Endothelial cell (in vitro differentiated cells): Measurements from ENCODE around the gene NKIRAS1. TPM values are rescaled to one million over a fixed set of nuclear protein-coding genes. Genes with fewer than 3 reads are reported as not detected.

Experiments
- DNase-seq: peaks from one replicate; pipeline ENCODE4 v3.0.0; 2021; ENCODE audit warnings: low spot score
- H3K27ac Mint-ChIP-seq: one replicate; pipeline ENCODE4 v1.8.0; 2021; ENCODE audit warnings: mixed read lengths, inconsistent platforms; ENCODE audit not compliant: unreplicated experiment
- H3K27me3 Mint-ChIP-seq: one replicate; pipeline ENCODE4 v1.8.0; 2021; ENCODE audit warnings: mild to moderate bottlenecking, moderate library complexity, mixed read lengths, inconsistent platforms; ENCODE audit not compliant: unreplicated experiment
- H3K36me3 Mint-ChIP-seq: one replicate; pipeline ENCODE4 v1.8.0; 2021; ENCODE audit warnings: mild to moderate bottlenecking, low read depth, mixed read lengths, inconsistent platforms; ENCODE audit not compliant: unreplicated experiment
- H3K4me1 Mint-ChIP-seq: one replicate; pipeline ENCODE4 v1.8.0; 2021; ENCODE audit warnings: mild to moderate bottlenecking, mixed read lengths, inconsistent platforms; ENCODE audit not compliant: unreplicated experiment
- H3K4me3 Mint-ChIP-seq: one replicate; pipeline ENCODE4 v1.8.0; 2021; ENCODE audit warnings: mild to moderate bottlenecking, mixed read lengths, inconsistent platforms; ENCODE audit not compliant: unreplicated experiment
- H3K9me3 Mint-ChIP-seq: one replicate; pipeline ENCODE4 v1.8.0; 2021; ENCODE audit warnings: mixed read lengths, inconsistent platforms; ENCODE audit not compliant: unreplicated experiment
- CTCF ChIP-seq: fragments of 200-600 bp; sonication (generic); IDR thresholded peaks from one replicate; pipeline ENCODE4 v1.5.0; 2021; ENCODE audit warnings: antibody characterized with exemption; ENCODE audit not compliant: unreplicated experiment
- total RNA-seq: library from RNA; stranded (reverse); fragmentation: NEBNext Ultra II Directional; extraction: Animal tissue kit (Norgen Biotek cat#: 25700); gene quantifications from one replicate; pipeline ENCODE4 v1.2.1, GENCODE V29; 2021; ENCODE audit not compliant: unreplicated experiment

The NKIRAS1 gene
- total RNA-seq, 1 donor from 2014 or later, result 4.3 TPM

DNA sequence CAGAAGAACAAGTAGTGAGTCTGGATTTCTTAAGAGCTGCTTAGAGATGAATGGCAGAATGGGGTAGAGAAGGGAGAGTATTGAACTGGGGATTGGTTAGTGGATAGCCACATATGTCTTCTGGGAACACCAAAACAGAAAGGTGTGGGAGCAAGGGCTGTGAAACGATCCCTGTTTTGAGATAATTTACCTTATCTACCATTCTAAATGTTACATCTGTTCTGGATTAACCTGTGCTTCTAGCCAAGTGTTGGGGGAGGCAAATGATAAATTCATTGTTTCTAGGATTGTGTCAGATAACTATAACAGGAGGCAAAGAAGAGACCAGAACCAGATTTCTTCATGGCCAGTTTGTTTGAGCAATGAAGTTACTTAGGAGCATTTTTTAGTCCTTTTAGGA, 36.7 kb upstream of the NKIRAS1 start:
- Mint-ChIP-seq H3K36me3 (no peaks in the 10 kb centered on the region), H3K27me3 (no peaks in the 10 kb centered on the region), H3K4me1 (no peaks in the 10 kb centered on the region), H3K4me3 (no peak overlapping the region), H3K27ac (no peak overlapping the region), H3K9me3 (no peaks in the 10 kb centered on the region)
- no peak for TF ChIP-seq CTCF
- DNase-seq, result no peak

DNA sequence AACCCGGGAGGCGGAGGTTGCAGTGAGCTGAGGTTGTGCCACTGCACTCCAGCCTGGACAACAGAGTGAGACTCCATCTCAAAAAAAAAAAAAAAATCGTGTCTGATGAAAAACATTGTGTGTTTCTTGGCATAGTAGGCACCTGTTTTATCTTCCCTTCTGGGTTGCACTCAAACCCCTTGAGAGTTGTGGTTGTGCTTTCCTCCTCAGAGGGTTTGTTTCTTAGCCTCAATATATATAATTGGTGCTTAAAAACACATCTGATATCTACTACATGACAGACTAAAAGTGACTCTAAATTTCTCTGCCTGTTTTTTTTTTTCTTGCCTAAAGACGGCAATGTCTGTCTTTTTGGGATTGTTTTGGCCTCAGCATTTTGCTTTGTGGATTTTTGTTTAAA, 35.9 kb upstream of the NKIRAS1 start:
- Mint-ChIP-seq H3K36me3 (no peaks in the 10 kb centered on the region), H3K9me3 (no peaks in the 10 kb centered on the region), H3K27ac (no peak overlapping the region), H3K4me1 (no peaks in the 10 kb centered on the region), H3K27me3 (no peaks in the 10 kb centered on the region), H3K4me3 (no peak overlapping the region)
- DNase-seq, result no peak
- no peak for TF ChIP-seq CTCF

GRCh38 chr3:23950293-23950692, 33.5 kb upstream of the NKIRAS1 start:
- Mint-ChIP-seq H3K36me3 (peaks cover 3% of the 10 kb centered on the region), H3K4me1 (peaks cover 5% of the 10 kb centered on the region), H3K27me3 (peaks cover 5% of the 10 kb centered on the region), H3K27ac (no peak overlapping the region), H3K4me3 (no peak overlapping the region), H3K9me3 (no peaks in the 10 kb centered on the region)
- no peak for TF ChIP-seq CTCF
- DNase-seq, result no peak

DNA sequence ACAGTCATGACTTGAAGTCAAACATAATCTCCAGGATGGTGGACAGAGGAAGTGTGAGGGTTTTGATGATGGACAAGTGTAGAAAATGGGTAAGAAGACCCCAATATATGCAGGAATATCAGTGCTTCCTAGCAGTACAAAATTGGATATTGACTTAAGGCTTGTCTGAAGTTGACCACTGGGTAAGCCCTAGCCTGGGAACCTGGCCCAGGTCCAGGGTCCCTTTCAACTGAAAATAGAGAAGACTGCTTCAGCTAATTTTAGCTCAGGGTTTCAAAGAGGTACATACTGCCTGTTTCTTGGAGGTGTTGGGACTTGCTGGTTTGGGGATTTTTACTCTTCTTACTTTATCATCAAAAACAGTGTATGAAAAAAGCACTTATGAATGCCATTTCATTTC, 33.0 kb upstream of the NKIRAS1 start:
- no peak for DNase-seq
- no peak overlapping the region for H3K4me3 Mint-ChIP-seq
- no peak for TF ChIP-seq CTCF
- H3K27ac Mint-ChIP-seq, result no peak overlapping the region
- peaks cover 3% of the 10 kb centered on the region for H3K36me3 Mint-ChIP-seq
- H3K4me1 Mint-ChIP-seq, result peaks cover 5% of the 10 kb centered on the region
- H3K27me3 Mint-ChIP-seq, result peaks cover 5% of the 10 kb centered on the region
- no peaks in the 10 kb centered on the region for H3K9me3 Mint-ChIP-seq

DNA sequence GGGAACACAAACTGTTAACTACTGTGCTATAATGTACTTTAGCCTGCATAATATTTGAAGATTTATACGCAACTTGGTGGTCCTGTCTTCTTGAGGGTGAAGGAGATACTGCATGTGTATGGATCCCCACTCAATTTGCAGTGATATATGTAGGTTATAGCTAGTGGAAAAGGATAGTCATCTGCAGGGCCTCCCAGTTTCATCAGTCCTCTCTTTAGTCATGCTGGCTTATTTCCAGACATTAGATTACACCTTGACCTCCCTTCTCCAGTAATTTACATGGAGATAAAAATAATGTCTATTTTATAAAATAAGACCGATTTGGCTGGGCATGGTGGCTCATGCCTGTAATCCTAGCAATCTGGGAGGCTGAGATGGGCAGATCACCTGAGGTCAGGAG, 32.0 kb upstream of the NKIRAS1 start:
- DNase-seq, result no peak
- Mint-ChIP-seq H3K27ac (no peak overlapping the region), H3K9me3 (no peaks in the 10 kb centered on the region), H3K36me3 (peaks cover 9% of the 10 kb centered on the region), H3K4me1 (peaks cover 10% of the 10 kb centered on the region), H3K27me3 (peaks cover 11% of the 10 kb centered on the region), H3K4me3 (no peak overlapping the region)
- no peak for TF ChIP-seq CTCF
